IPS DF 6.9 (cell line): ENCODE results near the gene CD47.

Source experiments
- DNase-seq: peaks from one replicate; pipeline ENCODE4 v3.0.0-alpha.2; 2013; ENCODE audit warnings: low read depth, low spot score
- H3K27ac ChIP-seq: one replicate; pipeline ENCODE4 v1.5.1; 2013; ENCODE audit warnings: low read length, control low read depth
- H3K27me3 ChIP-seq: 2 replicates; pipeline ENCODE4 v1.6.1; 2013; ENCODE audit warnings: mild to moderate bottlenecking, low read length; ENCODE audit not compliant: control insufficient read depth, insufficient read depth
- H3K36me3 ChIP-seq: 2 replicates; pipeline ENCODE4 v1.6.1; 2013; ENCODE audit warnings: low read length; ENCODE audit not compliant: control insufficient read depth, insufficient read depth
- H3K4me1 ChIP-seq: 2 replicates; pipeline ENCODE4 v1.6.1; 2013; ENCODE audit warnings: low read length; ENCODE audit not compliant: control insufficient read depth, insufficient read depth
- H3K4me3 ChIP-seq: 2 replicates; pipeline ENCODE4 v1.5.1; 2013; ENCODE audit warnings: mild to moderate bottlenecking, low read length
- H3K9me3 ChIP-seq: 2 replicates; pipeline ENCODE4 v1.6.1; 2013; ENCODE audit warnings: low read length, inconsistent platforms; ENCODE audit not compliant: control insufficient read depth, insufficient read depth
- WGBS: extraction: QIAGEN DNeasy Blood & Tissue Kit; methylation state at CpG from one replicate; pipeline ENCODE4 v1.1.7; 2013; ENCODE audit warnings: mixed read lengths, missing lambda C conversion rate; ENCODE audit not compliant: insufficient read length, insufficient coverage; 5-methylcytosine and 5-hydroxymethylcytosine counted together

The CD47 gene

GRCh38 chr3:108076564-108076963 lies 14.3 kb downstream of the CD47 start:
- WGBS = no CpG with 5 or more reads among the region's 2 CpGs
- no peak overlapping the region for H3K27ac ChIP-seq
- DNase-seq = no peak
- no peak overlapping the region for H3K4me3 ChIP-seq
- no peaks in the 10 kb centered on the region for H3K36me3 ChIP-seq
- no peaks in the 10 kb centered on the region for H3K4me1 ChIP-seq
- no peaks in the 10 kb centered on the region for H3K27me3 ChIP-seq
- H3K9me3 ChIP-seq = no peaks in the 10 kb centered on the region

GRCh38 chr3:108073764-108074431 lies 16.9 kb downstream of the CD47 start:
- WGBS = no CpG with 5 or more reads among the region's 5 CpGs
- no peaks in the 10 kb centered on the region for H3K9me3 ChIP-seq
- no peak for DNase-seq
- no peaks in the 10 kb centered on the region; the same call in 1 of the 2 replicates for H3K4me1 ChIP-seq
- no peaks in the 10 kb centered on the region for H3K27me3 ChIP-seq
- no peaks in the 10 kb centered on the region for H3K36me3 ChIP-seq
- H3K4me3 ChIP-seq = no peak overlapping the region
- no peak overlapping the region for H3K27ac ChIP-seq

GRCh38 chr3:108071368-108071767 lies 19.5 kb downstream of the CD47 start:
- DNase-seq = no peak
- Histone ChIP-seq H3K4me3 (no peak overlapping the region), H3K4me1 (no peaks in the 10 kb centered on the region; the same call in 1 of the 2 replicates), H3K9me3 (no peaks in the 10 kb centered on the region), H3K27me3 (no peaks in the 10 kb centered on the region), H3K36me3 (no peaks in the 10 kb centered on the region), H3K27ac (no peak overlapping the region)
- WGBS = no CpG with 5 or more reads among the region's 3 CpGs

- no peak overlapping the region for H3K27ac ChIP-seq
- DNase-seq = no peak
- no peak overlapping the region for H3K4me3 ChIP-seq
- no peaks in the 10 kb centered on the region for H3K36me3 ChIP-seq
- WGBS = no CpG with 5 or more reads among the region's 6 CpGs
- no peaks in the 10 kb centered on the region for H3K9me3 ChIP-seq
- H3K4me1 ChIP-seq = no peaks in the 10 kb centered on the region; the same call in 1 of the 2 replicates
- H3K27me3 ChIP-seq = no peaks in the 10 kb centered on the region
Measured at GRCh38 chr3:108070356-108070755, 20.5 kb downstream of the CD47 start.

GRCh38 chr3:108067768-108068167 lies 23.1 kb downstream of the CD47 start:
- Histone ChIP-seq H3K27ac (no peak overlapping the region), H3K36me3 (no peaks in the 10 kb centered on the region), H3K4me3 (no peak overlapping the region), H3K4me1 (no peaks in the 10 kb centered on the region; the same call in 1 of the 2 replicates), H3K27me3 (no peaks in the 10 kb centered on the region; the same call in 1 of the 2 replicates), H3K9me3 (no peaks in the 10 kb centered on the region)
- DNase-seq = no peak
- WGBS = no CpG with 5 or more reads among the region's 1 CpG

- H3K27ac ChIP-seq = no peak overlapping the region
- no peaks in the 10 kb centered on the region for H3K9me3 ChIP-seq
- no peak overlapping the region for H3K4me3 ChIP-seq
- H3K4me1 ChIP-seq = no peaks in the 10 kb centered on the region
- no peaks in the 10 kb centered on the region for H3K36me3 ChIP-seq
- no peaks in the 10 kb centered on the region; the same call in 1 of the 2 replicates for H3K27me3 ChIP-seq
- no peak for DNase-seq
Measured at GRCh38 chr3:108065096-108065495, 25.7 kb downstream of the CD47 start.

GRCh38 chr3:108064293-108064887 lies 26.4 kb downstream of the CD47 start:
- H3K9me3 ChIP-seq = no peaks in the 10 kb centered on the region
- no peaks in the 10 kb centered on the region; the same call in 1 of the 2 replicates for H3K27me3 ChIP-seq
- H3K4me1 ChIP-seq = no peaks in the 10 kb centered on the region
- no peaks in the 10 kb centered on the region for H3K36me3 ChIP-seq
- DNase-seq = no peak
- H3K27ac ChIP-seq = no peak overlapping the region
- no peak overlapping the region for H3K4me3 ChIP-seq
- no CpG with 5 or more reads among the region's 1 CpG for WGBS

- H3K4me1 ChIP-seq = no peaks in the 10 kb centered on the region
- H3K27ac ChIP-seq = no peak overlapping the region
- WGBS = no CpG with 5 or more reads among the region's 1 CpG
- no peaks in the 10 kb centered on the region for H3K9me3 ChIP-seq
- DNase-seq = no peak
- H3K36me3 ChIP-seq = no peaks in the 10 kb centered on the region
- no peak overlapping the region for H3K4me3 ChIP-seq
- H3K27me3 ChIP-seq = no peaks in the 10 kb centered on the region; the same call in 1 of the 2 replicates
Measured at GRCh38 chr3:108062051-108062450, 28.8 kb downstream of the CD47 start.

- no peaks in the 10 kb centered on the region for H3K9me3 ChIP-seq
- H3K27ac ChIP-seq = no peak overlapping the region
- DNase-seq = no peak
- no peak overlapping the region for H3K4me3 ChIP-seq
- H3K36me3 ChIP-seq = no peaks in the 10 kb centered on the region
- H3K27me3 ChIP-seq = no peaks in the 10 kb centered on the region; the same call in 1 of the 2 replicates
- WGBS = no CpG with 5 or more reads among the region's 3 CpGs
- no peaks in the 10 kb centered on the region for H3K4me1 ChIP-seq
Measured at GRCh38 chr3:108060331-108060730, 30.5 kb downstream of the CD47 start.

- Histone ChIP-seq H3K27ac (no peak overlapping the region), H3K36me3 (no peaks in the 10 kb centered on the region), H3K27me3 (no peaks in the 10 kb centered on the region), H3K9me3 (no peaks in the 10 kb centered on the region), H3K4me1 (no peaks in the 10 kb centered on the region), H3K4me3 (no peak overlapping the region)
- WGBS = no CpG with 5 or more reads among the region's 3 CpGs
- DNase-seq = no peak
Measured at GRCh38 chr3:108055931-108056330, 34.9 kb downstream of the CD47 start.

GRCh38 chr3:108054935-108055334 lies 35.9 kb downstream of the CD47 start:
- Histone ChIP-seq H3K27me3 (no peaks in the 10 kb centered on the region), H3K9me3 (no peaks in the 10 kb centered on the region), H3K4me3 (no peak overlapping the region), H3K27ac (no peak overlapping the region), H3K36me3 (no peaks in the 10 kb centered on the region), H3K4me1 (no peaks in the 10 kb centered on the region)
- no peak for DNase-seq
- no CpG with 5 or more reads among the region's 2 CpGs for WGBS
